Esophagus squamous epithelium (tissue), 5 donors: ENCODE measurements around the gene PLA2G3. TPM values are rescaled to one million over a fixed set of nuclear protein-coding genes. Genes with fewer than 3 reads are reported as not detected.

ENCODE experiments used
- DNase-seq: peaks from one replicate; lab custom pipeline; 2025; lab: John Stamatoyannopoulos, UW
- H3K27ac ChIP-seq, 4 donors: fragments of 200-600 bp; sonication (generic); one replicate each; pipeline ENCODE4 v1.5.1; 2016 to 2019; ENCODE audit warnings: mild to moderate bottlenecking in 1 of 4
- H3K27me3 ChIP-seq, 4 donors: fragments of 200-600 bp; sonication (generic); 1 replicate in 3 of 4; 2 replicates in 1 of 4; pipeline versions ENCODE4 v1.5.1 to v1.6.0; 2017 to 2021; ENCODE audit warnings: antibody characterized with exemption in 1 of 4
- H3K36me3 ChIP-seq, 3 donors: fragments of 200-600 bp; sonication (generic); one replicate each; pipeline ENCODE4 v1.5.1; 2016 to 2019
- H3K4me1 ChIP-seq, 3 donors: fragments of 200-600 bp; sonication (generic); one replicate each; pipeline ENCODE4 v1.5.1; 2017 to 2019
- H3K4me3 ChIP-seq, 4 donors: fragments of 200-600 bp; sonication (generic); 1 replicate in 3 of 4; 2 replicates in 1 of 4; pipeline ENCODE4 v1.5.1; 2016 to 2019; ENCODE audit warnings: mild to moderate bottlenecking in 2 of 4, moderate library complexity in 1 of 4
- H3K9me3 ChIP-seq, 3 donors: fragments of 200-600 bp; sonication (generic); one replicate each; pipeline ENCODE4 v1.5.1; 2016 to 2019
- CTCF ChIP-seq, 6 experiments: fragments of 450-650 bp in 4 of 6; fragments of 200-600 bp in 2 of 6; sonication (generic) in 2 of 6; IDR thresholded peaks; one replicate each; pipeline ENCODE4 v1.5.1; 2016 to 2019; ENCODE audit warnings: antibody characterized with exemption in 6 of 6, mild to moderate bottlenecking in 4 of 6, moderate library complexity in 4 of 6
- POLR2A ChIP-seq, 4 donors: fragments of 450-650 bp; IDR thresholded peaks; one replicate each; pipeline ENCODE4 v1.6.1; 2017; ENCODE audit warnings: antibody characterized with exemption in 4 of 4, mild to moderate bottlenecking in 4 of 4, moderate library complexity in 3 of 4
- WGBS, 2 donors: methylation state at CpG; one replicate each; pipeline ENCODE4 v1.1.5; 2018; 5-methylcytosine and 5-hydroxymethylcytosine counted together
- intact Hi-C: fragments of 100-400 bp; cut with DNase I; formaldehyde crosslinking; loops from one replicate; pipeline ENCODE4 v1.15.0; 2022
- total RNA-seq, 4 donors: library from RNA; depleted of rRNA; stranded (reverse); fragments of >200 nt; gene quantifications; one replicate each; pipeline ENCODE4 v1.1.0, GENCODE V29; 2016
- donor health status: DM: yes; HTN: yes; CAD: no.

PLA2G3 gene, protein sequence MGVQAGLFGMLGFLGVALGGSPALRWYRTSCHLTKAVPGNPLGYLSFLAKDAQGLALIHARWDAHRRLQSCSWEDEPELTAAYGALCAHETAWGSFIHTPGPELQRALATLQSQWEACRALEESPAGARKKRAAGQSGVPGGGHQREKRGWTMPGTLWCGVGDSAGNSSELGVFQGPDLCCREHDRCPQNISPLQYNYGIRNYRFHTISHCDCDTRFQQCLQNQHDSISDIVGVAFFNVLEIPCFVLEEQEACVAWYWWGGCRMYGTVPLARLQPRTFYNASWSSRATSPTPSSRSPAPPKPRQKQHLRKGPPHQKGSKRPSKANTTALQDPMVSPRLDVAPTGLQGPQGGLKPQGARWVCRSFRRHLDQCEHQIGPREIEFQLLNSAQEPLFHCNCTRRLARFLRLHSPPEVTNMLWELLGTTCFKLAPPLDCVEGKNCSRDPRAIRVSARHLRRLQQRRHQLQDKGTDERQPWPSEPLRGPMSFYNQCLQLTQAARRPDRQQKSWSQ
- 10 to 100 TPM in 1 of 4 donors, 1 to 10 TPM in 3; 5.0 to 27.0 (median 7.8) TPM for total RNA-seq

DNA sequence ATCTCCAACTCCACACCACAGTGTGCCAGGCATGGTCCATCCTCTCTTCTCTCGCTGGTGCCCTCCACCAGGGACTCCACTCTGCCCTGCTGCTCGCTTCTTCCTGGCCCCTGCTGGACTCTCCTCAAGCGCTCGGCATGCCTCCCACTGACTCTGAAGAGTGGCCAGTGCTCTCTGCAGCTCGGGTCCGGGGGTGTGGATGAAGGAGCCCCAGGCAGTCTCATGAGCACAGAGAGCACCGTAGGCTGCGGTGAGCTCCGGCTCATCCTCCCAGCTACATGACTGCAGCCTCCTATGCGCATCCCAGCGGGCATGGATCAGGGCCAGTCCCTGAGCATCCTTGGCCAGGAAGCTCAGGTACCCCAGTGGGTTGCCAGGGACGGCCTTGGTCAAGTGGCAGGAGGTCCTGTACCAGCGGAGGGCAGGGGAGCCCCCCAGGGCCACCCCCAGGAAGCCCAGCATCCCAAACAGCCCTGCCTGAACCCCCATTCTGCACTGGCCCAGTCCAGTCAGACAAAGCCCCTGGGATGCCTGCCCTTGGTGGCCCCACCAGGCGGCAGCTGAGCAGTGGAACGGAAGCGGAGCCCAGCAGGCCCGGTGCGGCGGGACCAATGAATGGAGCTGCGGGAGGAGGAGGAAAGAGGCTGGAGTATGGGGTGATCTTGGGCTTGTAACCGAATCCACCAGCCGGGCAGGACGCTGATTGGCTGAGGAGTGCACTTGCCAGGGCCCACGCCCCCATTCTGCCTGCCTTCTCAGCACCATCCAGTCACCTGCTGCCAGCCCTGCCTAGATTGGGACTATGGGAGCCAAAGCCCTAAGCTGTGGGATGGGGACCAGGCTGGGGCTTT lies at the start of gene PLA2G3:
Gene PLA2G3, minus strand, starts transcription at position 643 of the 851 bp plus-strand sequence. Its CDS starts 154 bp downstream, at position 489.
- Histone ChIP-seq H3K4me3 (peak within 1 kb of the TSS in 2 of 4 donors; percentile 7 to 31), H3K9me3 (no peaks in the 10 kb centered on the region), H3K27me3 (peaks cover 0 to 14% (median 0%) of the 10 kb centered on the region in 4 donors), H3K27ac (peak within 1 kb of the TSS; percentile 10 to 74 (median 52)), H3K36me3 (peaks cover 0 to 11% (median 0%) of the 10 kb centered on the region in 3 donors), H3K4me1 (peaks cover 23 to 52% (median 23%) of the 10 kb centered on the region in 3 donors)
- peak in 2 of 6 experiments; percentile 34 to 37 for TF ChIP-seq CTCF (IDR thresholded peaks at IDR 0.05)
- TF ChIP-seq POLR2A (IDR thresholded peaks at IDR 0.05) = peak in 1 of 4 donors; percentile 28
- DNase-seq = no peak
- WGBS, 2 donors = 53 to 72% methylated on average over 2 to 3 of the region's 24 CpGs
- intact Hi-C loops = no loop called here

- DNase-seq = no peak
- TF ChIP-seq CTCF (IDR thresholded peaks at IDR 0.05) (no peak), POLR2A (IDR thresholded peaks at IDR 0.05) (no peak)
- H3K4me1 ChIP-seq = no peaks in the 10 kb centered on the region
- peaks cover 0 to 69% (median 15%) of the 10 kb centered on the region in 3 donors for H3K36me3 ChIP-seq
- intact Hi-C loops = no loop called here
- H3K27me3 ChIP-seq = no peaks in the 10 kb centered on the region
- no peak overlapping the region for H3K27ac ChIP-seq
- 80% methylated on average over 6 of the region's 6 CpGs for WGBS, 2 donors
- H3K4me3 ChIP-seq = no peak overlapping the region
- H3K9me3 ChIP-seq = no peaks in the 10 kb centered on the region
Measured at GRCh38 chr22:31187627-31188026, 47.3 kb upstream of the PLA2G3 start.

DNA sequence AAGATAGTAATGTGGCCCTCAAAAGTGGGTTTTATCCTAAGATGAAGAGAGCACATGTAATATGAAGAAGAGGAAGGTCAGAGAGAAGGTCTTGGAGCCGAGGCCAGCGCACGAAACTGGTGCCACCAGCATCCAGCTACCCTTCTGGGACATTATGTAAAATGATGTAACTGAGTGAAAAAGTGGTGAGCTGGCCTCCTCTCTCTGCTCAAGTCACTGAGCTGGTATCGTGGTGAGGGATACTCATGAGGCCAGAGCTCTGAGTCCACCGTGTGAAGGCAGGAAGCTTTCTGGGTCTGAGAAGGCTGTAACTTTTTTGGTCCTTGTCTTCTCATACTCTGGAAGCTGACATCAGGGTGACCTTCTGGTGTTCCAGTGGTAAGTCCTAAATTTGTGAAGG lies 44.7 kb upstream of the PLA2G3 start:
- WGBS, 2 donors = 96 to 97% methylated on average over 3 to 5 of the region's 5 CpGs
- Histone ChIP-seq H3K36me3 (peaks cover 0 to 61% (median 10%) of the 10 kb centered on the region in 3 donors), H3K27me3 (no peaks in the 10 kb centered on the region), H3K9me3 (no peaks in the 10 kb centered on the region), H3K4me1 (peaks cover 2 to 4% (median 2%) of the 10 kb centered on the region in 3 donors), H3K27ac (no peak overlapping the region), H3K4me3 (no peak overlapping the region)
- intact Hi-C loops = no loop called here
- TF ChIP-seq POLR2A (IDR thresholded peaks at IDR 0.05) = no peak
- no peak for TF ChIP-seq CTCF (IDR thresholded peaks at IDR 0.05)
- DNase-seq = no peak

DNA sequence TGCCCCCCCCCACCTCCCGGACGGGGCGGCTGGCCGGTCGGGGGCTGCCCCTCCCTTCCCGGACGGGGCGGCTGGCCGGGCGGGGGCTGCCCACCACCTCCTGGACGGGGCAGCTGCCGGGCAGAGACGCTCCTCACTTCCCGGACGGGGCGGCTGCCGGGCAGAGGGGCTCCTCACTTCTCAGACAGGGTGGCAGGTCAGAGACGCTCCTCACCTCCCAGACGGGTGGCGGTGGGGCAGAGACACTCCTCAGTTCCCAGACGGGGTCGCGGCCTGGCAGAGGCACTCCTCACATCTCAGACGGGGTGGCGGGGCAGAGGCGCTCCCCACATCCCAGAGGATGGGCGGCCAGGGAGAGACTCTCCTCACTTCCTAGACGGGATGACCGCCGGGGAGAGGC lies 43.7 kb upstream of the PLA2G3 start:
- WGBS, 2 donors = no CpG with 5 or more reads among the region's 30 CpGs
- intact Hi-C loops = no loop called here
- Histone ChIP-seq H3K27me3 (no peaks in the 10 kb centered on the region), H3K27ac (no peak overlapping the region), H3K4me1 (peaks cover 8 to 15% (median 13%) of the 10 kb centered on the region in 3 donors), H3K4me3 (no peak overlapping the region), H3K9me3 (no peaks in the 10 kb centered on the region), H3K36me3 (peaks cover 0 to 52% (median 10%) of the 10 kb centered on the region in 3 donors)
- DNase-seq = no peak
- no peak for TF ChIP-seq CTCF (IDR thresholded peaks at IDR 0.05)
- no peak for TF ChIP-seq POLR2A (IDR thresholded peaks at IDR 0.05)
